ENCODE measurements around the gene SLAMF9.

GRCh38 chr1:159974350-159974965 lies 20.4 kb upstream of the SLAMF9 start:
- no peak for TF ChIP-seq EZH2phosphoT487 (IDR thresholded peaks at IDR 0.05; ENCODE audit: borderline replicate concordance, low read length)
- TF ChIP-seq, protein P1, sequence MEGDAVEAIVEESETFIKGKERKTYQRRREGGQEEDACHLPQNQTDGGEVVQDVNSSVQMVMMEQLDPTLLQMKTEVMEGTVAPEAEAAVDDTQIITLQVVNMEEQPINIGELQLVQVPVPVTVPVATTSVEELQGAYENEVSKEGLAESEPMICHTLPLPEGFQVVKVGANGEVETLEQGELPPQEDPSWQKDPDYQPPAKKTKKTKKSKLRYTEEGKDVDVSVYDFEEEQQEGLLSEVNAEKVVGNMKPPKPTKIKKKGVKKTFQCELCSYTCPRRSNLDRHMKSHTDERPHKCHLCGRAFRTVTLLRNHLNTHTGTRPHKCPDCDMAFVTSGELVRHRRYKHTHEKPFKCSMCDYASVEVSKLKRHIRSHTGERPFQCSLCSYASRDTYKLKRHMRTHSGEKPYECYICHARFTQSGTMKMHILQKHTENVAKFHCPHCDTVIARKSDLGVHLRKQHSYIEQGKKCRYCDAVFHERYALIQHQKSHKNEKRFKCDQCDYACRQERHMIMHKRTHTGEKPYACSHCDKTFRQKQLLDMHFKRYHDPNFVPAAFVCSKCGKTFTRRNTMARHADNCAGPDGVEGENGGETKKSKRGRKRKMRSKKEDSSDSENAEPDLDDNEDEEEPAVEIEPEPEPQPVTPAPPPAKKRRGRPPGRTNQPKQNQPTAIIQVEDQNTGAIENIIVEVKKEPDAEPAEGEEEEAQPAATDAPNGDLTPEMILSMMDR (IDR thresholded peaks at IDR 0.05; ENCODE audit: low read depth, low read length, poor library complexity, severe bottlenecking) = no peak

Data from DOHH2 (cell line).